Hepatocyte (in vitro differentiated cells): ENCODE data around the gene ARHGAP26. TPM values are rescaled to one million over a fixed set of nuclear protein-coding genes. Genes with fewer than 3 reads are reported as not detected.

Experiments used
- DNase-seq: peaks from one replicate; pipeline ENCODE4 v3.0.0-alpha.2; 2016; ENCODE audit warnings: low spot score
- H2AFZ ChIP-seq: fragments of 200-600 bp; sonication (generic); 2 replicates; pipeline ENCODE4 v1.6.0; 2016; ENCODE audit warnings: antibody characterized with exemption, mild to moderate bottlenecking
- H3K27ac ChIP-seq: fragments of 200-600 bp; sonication (generic); 2 replicates; pipeline ENCODE4 v1.5.1; 2016; ENCODE audit warnings: mild to moderate bottlenecking
- H3K27me3 ChIP-seq: fragments of 200-600 bp; sonication (generic); 2 replicates; pipeline ENCODE4 v1.6.1; 2016
- H3K36me3 ChIP-seq: fragments of 200-600 bp; sonication (generic); replicated peaks from 2 replicates; pipeline ENCODE4 v1.5.1; 2016; ENCODE audit warnings: low read depth; ENCODE audit not compliant: insufficient read depth
- H3K4me1 ChIP-seq: fragments of 200-600 bp; sonication (generic); 2 replicates; pipeline ENCODE4 v1.5.1; 2016; ENCODE audit warnings: mild to moderate bottlenecking, moderate library complexity; ENCODE audit not compliant: insufficient read depth
- H3K4me2 ChIP-seq: fragments of 200-600 bp; sonication (generic); 2 replicates; pipeline ENCODE4 v1.6.0; 2016
- H3K4me3 ChIP-seq: fragments of 200-600 bp; sonication (generic); 2 replicates; pipeline ENCODE4 v1.5.1; 2016; ENCODE audit warnings: mild to moderate bottlenecking
- H3K79me2 ChIP-seq: fragments of 200-600 bp; sonication (generic); 2 replicates; pipeline ENCODE4 v1.6.0; 2017; ENCODE audit warnings: mild to moderate bottlenecking
- H3K9me2 ChIP-seq: fragments of 200-600 bp; sonication (generic); replicated peaks from 2 replicates; pipeline ENCODE4 v1.6.0; 2017; ENCODE audit warnings: mild to moderate bottlenecking; ENCODE audit not compliant: insufficient read depth
- H3K9me3 ChIP-seq: fragments of 200-600 bp; sonication (generic); 2 replicates; pipeline ENCODE4 v1.5.1; 2016; ENCODE audit warnings: low read depth, mild to moderate bottlenecking
- H4K20me1 ChIP-seq: fragments of 200-600 bp; sonication (generic); 2 replicates; pipeline ENCODE4 v1.6.0; 2016; ENCODE audit warnings: mild to moderate bottlenecking; ENCODE audit not compliant: insufficient read depth, poor library complexity, severe bottlenecking
- CTCF ChIP-seq: fragments of 200-600 bp; sonication (generic); IDR thresholded peaks from 2 replicates; pipeline ENCODE4 v1.5.1; 2016; ENCODE audit warnings: antibody characterized with exemption, mild to moderate bottlenecking; ENCODE audit not compliant: poor library complexity
- EZH2 ChIP-seq: fragments of 200-600 bp; sonication (generic); IDR thresholded peaks from 2 replicates; pipeline ENCODE4 v1.6.1; 2016; ENCODE audit warnings: antibody characterized with exemption, mild to moderate bottlenecking, borderline replicate concordance
- EZH2phosphoT487 ChIP-seq: fragments of 200-600 bp; sonication (generic); IDR thresholded peaks from one replicate; pipeline ENCODE4 v1.6.1; 2018; ENCODE audit warnings: antibody characterized with exemption, mild to moderate bottlenecking, low read depth, moderate library complexity; ENCODE audit not compliant: unreplicated experiment, severe bottlenecking
- WGBS: methylation state at CpG from one replicate; pipeline ENCODE4 v1.1.6; 2016; ENCODE audit warnings: low lambda C conversion rate; ENCODE audit errors: missing lambda C conversion rate; 5-methylcytosine and 5-hydroxymethylcytosine counted together
- polyA plus RNA-seq: library from polyadenylated mRNA; unstranded; fragments of >200 nt; fragmentation: Nextera tagmentation; extraction: Ambion mirVana; gene quantifications from 2 replicates; pipeline ENCODE4 v1.2.1, GENCODE V29; 2016
- total RNA-seq: library from RNA; depleted of rRNA; stranded (reverse); fragments of >200 nt; gene quantifications from 2 replicates; pipeline ENCODE4 v1.2.3, GENCODE V29; 2014

Gene ARHGAP26
- total and polyA plus RNA-seq, 2 experiments from 2014 or later = 16.5 to 19.8 TPM

DNA sequence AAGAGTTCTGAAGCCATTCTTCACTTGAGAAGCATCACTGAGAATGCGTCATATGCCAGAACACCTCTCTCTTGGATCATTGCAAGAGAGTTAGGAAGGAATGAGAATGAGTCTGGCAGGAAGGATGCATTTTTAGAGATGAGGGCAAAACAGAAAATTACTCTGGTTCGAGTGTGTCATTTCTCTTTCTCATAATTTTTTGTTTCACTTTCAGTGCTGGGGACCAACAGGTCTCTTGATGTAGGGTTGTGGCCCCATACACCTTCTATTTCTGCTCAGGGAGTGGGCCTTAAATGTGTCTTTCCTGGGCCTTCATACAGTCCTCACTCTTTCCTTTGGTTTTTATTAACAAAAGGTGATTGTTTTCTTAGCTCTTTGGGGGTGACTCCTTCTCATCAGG is 330.9 kb downstream of the ARHGAP26 start:
- no peaks in the 10 kb centered on the region for H4K20me1 ChIP-seq
- TF ChIP-seq CTCF (no peak), EZH2 (no peak), EZH2phosphoT487 (no peak)
- 97% methylated on average over 2 of the region's 2 CpGs for WGBS
- no peaks in the 10 kb centered on the region for H3K4me1 ChIP-seq
- no peak overlapping the region for H3K4me3 ChIP-seq
- H3K27me3 ChIP-seq = no peaks in the 10 kb centered on the region
- H3K9me2 ChIP-seq = no peaks in the 10 kb centered on the region
- H3K27ac ChIP-seq = no peak overlapping the region
- H2AFZ ChIP-seq = no peak overlapping the region
- no peaks in the 10 kb centered on the region for H3K9me3 ChIP-seq
- H3K79me2 ChIP-seq = no peaks in the 10 kb centered on the region
- no peaks in the 10 kb centered on the region for H3K36me3 ChIP-seq
- no peak for DNase-seq
- no peak overlapping the region for H3K4me2 ChIP-seq

DNA sequence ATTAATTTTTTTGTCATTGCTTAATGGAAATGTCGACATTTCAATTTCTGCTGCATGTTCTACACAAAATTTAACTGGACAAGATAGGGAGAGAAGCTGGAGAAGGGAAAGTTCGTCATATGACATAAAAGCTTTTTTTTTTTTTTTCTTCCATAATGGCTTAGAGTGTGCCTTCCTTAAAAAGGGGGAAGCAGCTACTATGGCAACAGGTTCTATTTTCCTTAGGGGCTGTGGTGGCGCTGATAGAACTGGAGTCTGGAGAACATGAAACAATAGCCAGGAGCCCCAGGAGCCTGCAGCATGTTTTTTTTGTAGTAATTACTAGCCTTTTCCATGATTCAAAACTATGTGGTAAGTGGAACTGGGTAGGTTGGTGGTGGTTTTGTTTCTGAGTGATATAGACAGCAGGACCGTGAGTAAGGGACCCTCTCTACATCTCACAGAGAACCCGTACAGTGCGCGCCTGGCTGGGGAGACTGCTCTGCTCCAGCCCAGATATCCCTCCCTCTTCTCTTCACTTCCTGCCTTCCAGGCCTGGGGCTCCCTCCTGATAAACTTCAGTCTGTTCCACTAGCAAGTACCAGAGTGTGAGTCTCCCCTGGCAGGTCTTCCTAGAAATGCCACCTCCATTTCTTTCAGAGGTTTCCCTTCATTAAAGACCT is 331.7 kb downstream of the ARHGAP26 start:
- H3K9me2 ChIP-seq = no peaks in the 10 kb centered on the region
- peak overlapping the region; percentile 24 for H3K27ac ChIP-seq
- H3K9me3 ChIP-seq = no peaks in the 10 kb centered on the region
- H3K79me2 ChIP-seq = no peaks in the 10 kb centered on the region
- no peak overlapping the region for H3K4me3 ChIP-seq
- H3K4me2 ChIP-seq = no peak overlapping the region
- H3K27me3 ChIP-seq = no peaks in the 10 kb centered on the region
- WGBS = 74% methylated on average over 7 of the region's 7 CpGs
- H2AFZ ChIP-seq = no peak overlapping the region
- no peak for DNase-seq
- no peaks in the 10 kb centered on the region for H3K36me3 ChIP-seq
- no peaks in the 10 kb centered on the region for H3K4me1 ChIP-seq
- TF ChIP-seq CTCF = no peak
- TF ChIP-seq EZH2phosphoT487 = no peak
- TF ChIP-seq EZH2 = no peak
- no peaks in the 10 kb centered on the region for H4K20me1 ChIP-seq

DNA sequence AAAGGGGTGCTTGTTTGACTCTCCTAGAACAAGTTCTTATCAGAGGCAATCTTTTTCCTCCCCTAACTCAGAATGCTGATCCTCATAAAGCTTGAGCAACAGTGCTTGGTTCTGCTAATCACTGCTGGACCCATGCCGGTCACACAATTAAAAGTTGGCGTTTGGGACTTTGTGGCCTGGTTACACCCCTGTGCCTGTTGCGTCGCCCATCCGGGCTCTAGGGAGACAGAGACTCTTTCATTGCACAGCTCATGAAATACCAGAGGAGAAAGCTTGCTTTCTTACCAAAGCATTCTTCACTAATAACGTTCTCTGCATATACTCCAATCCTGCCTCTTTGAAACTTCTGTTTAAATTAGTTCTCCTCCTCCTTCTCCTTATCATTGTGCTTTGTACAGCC is 332.2 kb downstream of the ARHGAP26 start:
- no peak for DNase-seq
- 84% methylated on average over 6 of the region's 6 CpGs for WGBS
- H3K79me2 ChIP-seq = no peaks in the 10 kb centered on the region
- no peak overlapping the region for H3K4me2 ChIP-seq
- H3K9me3 ChIP-seq = no peaks in the 10 kb centered on the region
- H3K27ac ChIP-seq = peak overlapping the region; percentile 24
- H3K4me3 ChIP-seq = no peak overlapping the region
- H3K9me2 ChIP-seq = no peaks in the 10 kb centered on the region
- no peak overlapping the region for H2AFZ ChIP-seq
- no peaks in the 10 kb centered on the region for H3K4me1 ChIP-seq
- TF ChIP-seq EZH2 (no peak), CTCF (no peak), EZH2phosphoT487 (no peak)
- no peaks in the 10 kb centered on the region for H3K36me3 ChIP-seq
- no peaks in the 10 kb centered on the region for H4K20me1 ChIP-seq
- no peaks in the 10 kb centered on the region for H3K27me3 ChIP-seq
